Endodermal cell (in vitro differentiated cells): ENCODE measurements around the gene MTHFS. TPM values are rescaled to one million over a fixed set of nuclear protein-coding genes. Genes with fewer than 3 reads are reported as not detected.
"Not testable (repeated sequence)": the region's sequence is repeated elsewhere in the genome, so short reads cannot be mapped to it uniquely, and the experiment has no call there.

Experiments used
- DNase-seq: peaks from one replicate; pipeline ENCODE4 v3.0.0-alpha.2; 2017
- H3K27ac ChIP-seq: 2 replicates; pipeline ENCODE4 v1.5.1; 2013; ENCODE audit warnings: mild to moderate bottlenecking, low read depth, low read length, moderate library complexity
- H3K27me3 ChIP-seq: 2 replicates; pipeline ENCODE4 v1.6.1; 2013; ENCODE audit warnings: mild to moderate bottlenecking, low read length, moderate library complexity; ENCODE audit not compliant: insufficient read depth, control insufficient read depth, poor library complexity, severe bottlenecking
- H3K36me3 ChIP-seq: 2 replicates; pipeline ENCODE4 v1.7.0; 2013; ENCODE audit warnings: mild to moderate bottlenecking, low read length, moderate library complexity; ENCODE audit not compliant: control insufficient read depth, insufficient read depth
- H3K4me1 ChIP-seq: one replicate; pipeline ENCODE4 v1.7.0; 2013; ENCODE audit warnings: low read length; ENCODE audit not compliant: control insufficient read depth, insufficient read depth
- H3K4me3 ChIP-seq: 2 replicates; pipeline ENCODE4 v1.5.1; 2013; ENCODE audit warnings: mild to moderate bottlenecking, low read length, moderate library complexity
- H3K9ac ChIP-seq: 2 replicates; pipeline ENCODE4 v1.6.1; 2013; ENCODE audit warnings: mild to moderate bottlenecking, low read length, moderate library complexity; ENCODE audit not compliant: poor library complexity, severe bottlenecking; ENCODE audit errors: extremely low read depth
- H3K9me3 ChIP-seq: 2 replicates; pipeline ENCODE4 v1.6.1; 2013; ENCODE audit warnings: mild to moderate bottlenecking, low read length, moderate library complexity; ENCODE audit not compliant: control insufficient read depth
- H3K27ac Mint-ChIP-seq: 2 replicates; pipeline ENCODE4 v1.8.0; 2020; ENCODE audit warnings: mixed read lengths
- H3K27me3 Mint-ChIP-seq: 2 replicates; pipeline ENCODE4 v1.8.0; 2021; ENCODE audit warnings: mild to moderate bottlenecking, mixed read lengths; ENCODE audit not compliant: insufficient read depth
- H3K36me3 Mint-ChIP-seq: 2 replicates; pipeline ENCODE4 v1.8.0; 2020; ENCODE audit warnings: low read depth, mixed read lengths
- H3K4me1 Mint-ChIP-seq: 2 replicates; pipeline ENCODE4 v1.8.0; 2020; ENCODE audit warnings: mixed read lengths
- H3K4me3 Mint-ChIP-seq: 2 replicates; pipeline ENCODE4 v1.8.0; 2020; ENCODE audit warnings: mild to moderate bottlenecking, moderate library complexity, mixed read lengths
- H3K9me3 Mint-ChIP-seq: 2 replicates; pipeline ENCODE4 v1.8.0; 2020; ENCODE audit warnings: mild to moderate bottlenecking, mixed read lengths
- whole genome bisulfite sequencing, 2 experiments: methylation state at CpG; one replicate each; pipeline versions ENCODE4 v1.1.5 to v1.1.7; 2013; ENCODE audit warnings: missing lambda C conversion rate in 2 of 2, mixed read lengths in 1 of 2; ENCODE audit not compliant: insufficient coverage in 1 of 2, insufficient read length in 1 of 2; 5-methylcytosine and 5-hydroxymethylcytosine counted together
- total RNA-seq, 2 donors: library from RNA; stranded (reverse); fragmentation: NEBNext Ultra II Directional in 1 of 2; extraction: Animal tissue kit (Norgen Biotek cat#: 25700) in 1 of 2; gene quantifications; 2 replicates in 1 of 2; 3 replicates in 1 of 2; pipeline ENCODE4 v1.2.1, GENCODE V29; 2021
- TF ChIP-seq, protein P1 (sequence below): fragments of 200-600 bp; sonication (generic); conservative IDR thresholded peaks from 2 replicates; pipeline ENCODE4 v1.5.0; 2021; ENCODE audit warnings: antibody characterized with exemption, mild to moderate bottlenecking

The MTHFS gene
- total RNA-seq, 2 donors from 2014 or later, result 28.2 to 33.6 TPM

DNA sequence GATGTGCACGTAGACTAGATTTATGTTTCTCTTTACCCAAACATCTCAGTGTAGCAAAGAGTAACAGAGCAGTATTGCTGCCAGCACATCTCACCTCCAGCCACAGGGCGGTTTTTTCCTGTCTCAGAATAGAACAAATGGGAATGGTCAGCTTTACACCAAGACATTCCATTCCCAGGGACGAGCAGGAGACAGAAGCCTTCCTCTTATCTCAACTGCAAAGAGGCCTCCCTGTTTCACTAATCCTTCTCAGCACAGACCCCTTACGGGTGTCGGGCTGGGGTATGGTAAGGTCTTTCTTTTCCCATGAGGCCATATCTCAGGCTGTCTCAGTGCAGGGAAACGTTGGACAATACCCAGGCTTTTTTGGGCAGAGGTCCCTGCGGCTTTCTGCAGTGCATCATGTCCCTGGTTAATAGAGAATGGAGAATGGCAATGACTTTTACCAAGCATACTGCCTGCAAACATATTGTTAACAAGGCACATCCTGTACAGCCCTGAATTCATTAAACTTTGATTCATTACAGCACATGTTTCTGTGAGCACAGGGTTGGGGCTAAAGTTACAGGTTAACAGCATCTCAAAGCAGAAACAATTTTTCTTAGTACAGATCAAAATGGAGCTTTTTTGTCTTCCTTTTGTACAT lies 38.9 kb upstream of the MTHFS start:
- H3K4me1 Mint-ChIP-seq, result peaks cover 26% of the 10 kb centered on the region
- H3K4me3 ChIP-seq, H3K36me3 ChIP-seq, H3K9me3 ChIP-seq, H3K36me3 Mint-ChIP-seq, H3K27ac ChIP-seq, H3K4me3 Mint-ChIP-seq, H3K27me3 ChIP-seq, H3K4me1 ChIP-seq, H3K27me3 Mint-ChIP-seq, H3K9ac ChIP-seq, H3K9me3 Mint-ChIP-seq: not testable (repeated sequence)
- DNase-seq, result peak; percentile 68
- TF ChIP-seq, protein P1, sequence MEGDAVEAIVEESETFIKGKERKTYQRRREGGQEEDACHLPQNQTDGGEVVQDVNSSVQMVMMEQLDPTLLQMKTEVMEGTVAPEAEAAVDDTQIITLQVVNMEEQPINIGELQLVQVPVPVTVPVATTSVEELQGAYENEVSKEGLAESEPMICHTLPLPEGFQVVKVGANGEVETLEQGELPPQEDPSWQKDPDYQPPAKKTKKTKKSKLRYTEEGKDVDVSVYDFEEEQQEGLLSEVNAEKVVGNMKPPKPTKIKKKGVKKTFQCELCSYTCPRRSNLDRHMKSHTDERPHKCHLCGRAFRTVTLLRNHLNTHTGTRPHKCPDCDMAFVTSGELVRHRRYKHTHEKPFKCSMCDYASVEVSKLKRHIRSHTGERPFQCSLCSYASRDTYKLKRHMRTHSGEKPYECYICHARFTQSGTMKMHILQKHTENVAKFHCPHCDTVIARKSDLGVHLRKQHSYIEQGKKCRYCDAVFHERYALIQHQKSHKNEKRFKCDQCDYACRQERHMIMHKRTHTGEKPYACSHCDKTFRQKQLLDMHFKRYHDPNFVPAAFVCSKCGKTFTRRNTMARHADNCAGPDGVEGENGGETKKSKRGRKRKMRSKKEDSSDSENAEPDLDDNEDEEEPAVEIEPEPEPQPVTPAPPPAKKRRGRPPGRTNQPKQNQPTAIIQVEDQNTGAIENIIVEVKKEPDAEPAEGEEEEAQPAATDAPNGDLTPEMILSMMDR, result peak; percentile 31
- 58 to 63% methylated on average over 4 to 7 of the region's 7 CpGs for WGBS, 2 experiments
- H3K27ac Mint-ChIP-seq, result peak overlapping the region; percentile 90

DNA sequence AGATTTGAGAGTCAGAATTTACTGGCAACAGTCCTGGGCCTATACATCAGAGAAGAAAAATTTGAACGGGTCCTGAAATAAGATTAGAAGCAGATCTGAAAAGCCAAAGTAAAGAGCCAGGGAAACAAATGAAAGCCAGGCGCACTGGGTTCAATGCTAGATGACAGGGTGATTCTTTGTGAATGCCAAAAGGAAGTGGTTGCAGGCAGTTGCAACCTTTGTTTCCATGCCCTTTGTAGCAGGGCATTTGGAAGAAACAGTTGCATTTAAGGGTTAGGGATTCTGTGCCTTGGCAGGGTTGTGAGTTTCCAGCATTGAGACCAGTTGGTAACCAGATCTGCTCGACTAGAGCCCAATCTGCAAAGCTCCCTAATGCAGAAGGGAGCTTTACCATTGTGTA lies 36.4 kb upstream of the MTHFS start:
- peaks cover 2% of the 10 kb centered on the region for H3K27me3 ChIP-seq
- Mint-ChIP-seq H3K9me3 (peaks cover 6% of the 10 kb centered on the region), H3K36me3 (no peaks in the 10 kb centered on the region), H3K27me3 (peaks cover 10% of the 10 kb centered on the region), H3K4me1 (peaks cover 26% of the 10 kb centered on the region), H3K27ac (no peak overlapping the region), H3K4me3 (no peak overlapping the region)
- 88 to 95% methylated on average over 2 to 3 of the region's 3 CpGs for WGBS, 2 experiments
- TF ChIP-seq, protein P1, result no peak
- no peak for DNase-seq
- no peak overlapping the region for H3K9ac ChIP-seq
- peaks cover 5% of the 10 kb centered on the region for H3K4me1 ChIP-seq
- no peak overlapping the region for H3K27ac ChIP-seq
- no peak overlapping the region for H3K4me3 ChIP-seq
- peaks cover 5% of the 10 kb centered on the region for H3K9me3 ChIP-seq
- H3K36me3 ChIP-seq, result no peaks in the 10 kb centered on the region

DNA sequence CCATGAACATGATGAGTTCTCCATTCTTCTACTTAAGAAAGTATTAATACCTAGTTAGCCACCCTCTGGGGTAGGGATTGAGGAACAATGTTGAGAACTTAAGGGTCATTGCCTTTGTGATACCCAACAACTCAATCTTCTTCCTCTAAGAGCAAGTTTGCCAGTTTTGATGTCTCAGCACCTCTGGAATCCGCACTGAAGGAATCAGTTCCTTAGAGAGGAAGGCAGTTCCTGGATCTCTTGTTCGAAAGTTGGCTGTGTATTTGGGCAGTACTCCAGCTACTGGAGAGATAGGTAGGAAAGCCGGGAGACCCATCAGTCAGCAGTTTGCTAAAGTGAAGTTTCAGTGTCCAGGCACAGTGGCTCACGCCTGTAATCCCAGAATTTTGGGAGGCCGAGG lies 35.6 kb upstream of the MTHFS start:
- Histone ChIP-seq H3K27ac (no peak overlapping the region), H3K4me1 (peaks cover 5% of the 10 kb centered on the region), H3K9me3 (peaks cover 5% of the 10 kb centered on the region), H3K36me3 (no peaks in the 10 kb centered on the region), H3K4me3 (no peak overlapping the region), H3K9ac (no peak overlapping the region), H3K27me3 (no peaks in the 10 kb centered on the region)
- Mint-ChIP-seq H3K4me3 (no peak overlapping the region), H3K36me3 (no peaks in the 10 kb centered on the region), H3K27me3 (peaks cover 10% of the 10 kb centered on the region), H3K9me3 (peaks cover 6% of the 10 kb centered on the region), H3K27ac (no peak overlapping the region), H3K4me1 (peaks cover 26% of the 10 kb centered on the region)
- TF ChIP-seq, protein P1, result no peak
- DNase-seq, result no peak
- WGBS, 2 experiments, result 90 to 93% methylated on average over 5 of the region's 5 CpGs
